Right forelimb (tissue), 1 donor: ENCODE results near the gene PTPRG.

Source experiments
- DNase-seq: peaks from one replicate; pipeline ENCODE4 v3.0.0-alpha.2; 2018

Gene PTPRG

GRCh38 chr3:61562721-61563312 lies 1.4 kb downstream of the PTPRG start:
- peak; percentile 74 for DNase-seq

GRCh38 chr3:61563313-61564271 lies 2.2 kb downstream of the PTPRG start:
- DNase-seq: peak; percentile 59

- DNase-seq: peak; percentile 91
Measured at GRCh38 chr3:61564395-61565059, 3.2 kb downstream of the PTPRG start.

GRCh38 chr3:61565569-61565968 lies 4.2 kb downstream of the PTPRG start:
- DNase-seq: no peak

- DNase-seq: no peak
Measured at GRCh38 chr3:61568127-61568526, 6.8 kb downstream of the PTPRG start.

GRCh38 chr3:61569856-61570580 lies 8.6 kb downstream of the PTPRG start:
- DNase-seq: no peak

- no peak for DNase-seq
Measured at GRCh38 chr3:61570813-61571212, 9.4 kb downstream of the PTPRG start.

- DNase-seq: peak; percentile 55
Measured at GRCh38 chr3:61571516-61572336, 10.4 kb downstream of the PTPRG start.

GRCh38 chr3:61572879-61573278 lies 11.5 kb downstream of the PTPRG start:
- DNase-seq: no peak

- no peak for DNase-seq
Measured at GRCh38 chr3:61573441-61573840, 12.1 kb downstream of the PTPRG start.

GRCh38 chr3:61574854-61575253 lies 13.5 kb downstream of the PTPRG start:
- no peak for DNase-seq

GRCh38 chr3:61575893-61576292 lies 14.5 kb downstream of the PTPRG start:
- no peak for DNase-seq

- DNase-seq: no peak
Measured at GRCh38 chr3:61577760-61578159, 16.4 kb downstream of the PTPRG start.

GRCh38 chr3:61578667-61579367 lies 17.4 kb downstream of the PTPRG start:
- no peak for DNase-seq

- no peak for DNase-seq
Measured at GRCh38 chr3:61579685-61580084, 18.3 kb downstream of the PTPRG start.

- no peak for DNase-seq
Measured at GRCh38 chr3:61580982-61581643, 19.7 kb downstream of the PTPRG start.

GRCh38 chr3:61582287-61582686 lies 20.9 kb downstream of the PTPRG start:
- no peak for DNase-seq

GRCh38 chr3:61582846-61583245 lies 21.5 kb downstream of the PTPRG start:
- no peak for DNase-seq

- no peak for DNase-seq
Measured at GRCh38 chr3:61583890-61584875, 22.8 kb downstream of the PTPRG start.

- DNase-seq: no peak
Measured at GRCh38 chr3:61589856-61590255, 28.5 kb downstream of the PTPRG start.
